ENCODE measurements around the gene BMERB1. TPM values are rescaled to one million over a fixed set of nuclear protein-coding genes. Genes with fewer than 3 reads are reported as not detected.

Gene BMERB1
- total RNA-seq, 1 donor from 2014 or later = 20.1 TPM

GRCh38 chr16:15524966-15525365, 90.6 kb downstream of the BMERB1 start:
- no peak overlapping the region for H3K4me2 ChIP-seq (ENCODE audit: low read length)
- H3K9ac ChIP-seq (ENCODE audit: low read length) = no peak overlapping the region
- H3K27me3 ChIP-seq (ENCODE audit: insufficient read depth, low read length) = no peaks in the 10 kb centered on the region
- Mint-ChIP-seq H3K36me3 (ENCODE audit: low read depth, unreplicated experiment) (peaks cover 19% of the 10 kb centered on the region), H3K4me1 (ENCODE audit: low read depth, unreplicated experiment) (peaks cover 2% of the 10 kb centered on the region), H3K27ac (ENCODE audit: unreplicated experiment) (no peak overlapping the region), H3K27me3 (ENCODE audit: low read depth, unreplicated experiment) (peaks cover 2% of the 10 kb centered on the region), H3K4me3 (ENCODE audit: unreplicated experiment) (no peak overlapping the region), H3K9me3 (ENCODE audit: unreplicated experiment) (peaks cover under 1% of the 10 kb centered on the region)
- no peaks in the 10 kb centered on the region for H3K9me3 ChIP-seq (ENCODE audit: insufficient read depth, low read depth, low read length)
- no peaks in the 10 kb centered on the region for H3K4me1 ChIP-seq (ENCODE audit: insufficient read depth, low read length)
- H3K27ac ChIP-seq (ENCODE audit: low read depth, low read length) = no peak overlapping the region
- DNase-seq (ENCODE audit: low read depth) (no peak), FAIRE-seq (no peak)
- H3K36me3 ChIP-seq (ENCODE audit: insufficient read depth, low read length) = no peaks in the 10 kb centered on the region
- H3K79me2 ChIP-seq (ENCODE audit: insufficient read depth, low read length) = no peaks in the 10 kb centered on the region
- no peak overlapping the region for H3K4me3 ChIP-seq (ENCODE audit: insufficient read depth, low read depth, low read length)
- H4K20me1 ChIP-seq (ENCODE audit: insufficient read depth, low read length) = peaks cover 8% of the 10 kb centered on the region
- TF ChIP-seq EZH2 (IDR thresholded peaks at IDR 0.05; ENCODE audit: insufficient read depth, low read length) (no peak), CTCF (IDR thresholded peaks at IDR 0.05; ENCODE audit: insufficient read depth, low read depth, low read length) (no peak)
- no peak overlapping the region for H2AFZ ChIP-seq (ENCODE audit: low read depth, low read length)

- Histone ChIP-seq H3K36me3 (ENCODE audit: insufficient read depth, low read length) (no peaks in the 10 kb centered on the region), H4K20me1 (ENCODE audit: insufficient read depth, low read length) (peaks cover 6% of the 10 kb centered on the region), H3K9me3 (ENCODE audit: insufficient read depth, low read depth, low read length) (no peaks in the 10 kb centered on the region), H3K9ac (ENCODE audit: low read length) (no peak overlapping the region), H2AFZ (ENCODE audit: low read depth, low read length) (no peak overlapping the region), H3K79me2 (ENCODE audit: insufficient read depth, low read length) (no peaks in the 10 kb centered on the region), H3K4me3 (ENCODE audit: insufficient read depth, low read depth, low read length) (no peak overlapping the region), H3K4me1 (ENCODE audit: insufficient read depth, low read length) (no peaks in the 10 kb centered on the region), H3K27ac (ENCODE audit: low read depth, low read length) (no peak overlapping the region), H3K4me2 (ENCODE audit: low read length) (no peak overlapping the region), H3K27me3 (ENCODE audit: insufficient read depth, low read length) (no peaks in the 10 kb centered on the region)
- Mint-ChIP-seq H3K4me1 (ENCODE audit: low read depth, unreplicated experiment) (no peaks in the 10 kb centered on the region), H3K36me3 (ENCODE audit: low read depth, unreplicated experiment) (peaks cover 20% of the 10 kb centered on the region), H3K9me3 (ENCODE audit: unreplicated experiment) (peaks cover 2% of the 10 kb centered on the region), H3K27ac (ENCODE audit: unreplicated experiment) (no peak overlapping the region), H3K4me3 (ENCODE audit: unreplicated experiment) (no peak overlapping the region), H3K27me3 (ENCODE audit: low read depth, unreplicated experiment) (peaks cover 3% of the 10 kb centered on the region)
- TF ChIP-seq CTCF (IDR thresholded peaks at IDR 0.05; ENCODE audit: insufficient read depth, low read depth, low read length) (no peak), EZH2 (IDR thresholded peaks at IDR 0.05; ENCODE audit: insufficient read depth, low read length) (no peak)
- FAIRE-seq = no peak
- no peak for DNase-seq (ENCODE audit: low read depth)
These were observed 91.7 kb downstream of the BMERB1 start for GRCh38 chr16:15526097-15526496.

GRCh38 chr16:15526731-15527130, 92.3 kb downstream of the BMERB1 start:
- FAIRE-seq (no peak), DNase-seq (ENCODE audit: low read depth) (no peak)
- Mint-ChIP-seq H3K9me3 (ENCODE audit: unreplicated experiment) (peaks cover 2% of the 10 kb centered on the region), H3K27ac (ENCODE audit: unreplicated experiment) (no peak overlapping the region), H3K4me1 (ENCODE audit: low read depth, unreplicated experiment) (no peaks in the 10 kb centered on the region), H3K27me3 (ENCODE audit: low read depth, unreplicated experiment) (peaks cover 3% of the 10 kb centered on the region), H3K4me3 (ENCODE audit: unreplicated experiment) (no peak overlapping the region), H3K36me3 (ENCODE audit: low read depth, unreplicated experiment) (peaks cover 20% of the 10 kb centered on the region)
- Histone ChIP-seq H3K4me1 (ENCODE audit: insufficient read depth, low read length) (no peaks in the 10 kb centered on the region), H3K36me3 (ENCODE audit: insufficient read depth, low read length) (no peaks in the 10 kb centered on the region), H4K20me1 (ENCODE audit: insufficient read depth, low read length) (peaks cover 6% of the 10 kb centered on the region), H3K9me3 (ENCODE audit: insufficient read depth, low read depth, low read length) (no peaks in the 10 kb centered on the region), H3K9ac (ENCODE audit: low read length) (no peak overlapping the region), H3K27ac (ENCODE audit: low read depth, low read length) (no peak overlapping the region), H3K27me3 (ENCODE audit: insufficient read depth, low read length) (no peaks in the 10 kb centered on the region), H3K4me3 (ENCODE audit: insufficient read depth, low read depth, low read length) (no peak overlapping the region), H3K4me2 (ENCODE audit: low read length) (no peak overlapping the region), H2AFZ (ENCODE audit: low read depth, low read length) (no peak overlapping the region), H3K79me2 (ENCODE audit: insufficient read depth, low read length) (no peaks in the 10 kb centered on the region)
- TF ChIP-seq EZH2 (IDR thresholded peaks at IDR 0.05; ENCODE audit: insufficient read depth, low read length) (no peak), CTCF (IDR thresholded peaks at IDR 0.05; ENCODE audit: insufficient read depth, low read depth, low read length) (no peak)

Measured in astrocyte (in vitro differentiated cells and primary cell).